ENCODE results near the gene TARS1. TPM values are rescaled to one million over a fixed set of nuclear protein-coding genes. Genes with fewer than 3 reads are reported as not detected.
A peak's percentile ranks its signal among the peaks of the same experiment; 100 is the strongest.

TARS1 gene
- total RNA-seq, 2 experiments from 2014 or later: 240 to 248 TPM

DNA sequence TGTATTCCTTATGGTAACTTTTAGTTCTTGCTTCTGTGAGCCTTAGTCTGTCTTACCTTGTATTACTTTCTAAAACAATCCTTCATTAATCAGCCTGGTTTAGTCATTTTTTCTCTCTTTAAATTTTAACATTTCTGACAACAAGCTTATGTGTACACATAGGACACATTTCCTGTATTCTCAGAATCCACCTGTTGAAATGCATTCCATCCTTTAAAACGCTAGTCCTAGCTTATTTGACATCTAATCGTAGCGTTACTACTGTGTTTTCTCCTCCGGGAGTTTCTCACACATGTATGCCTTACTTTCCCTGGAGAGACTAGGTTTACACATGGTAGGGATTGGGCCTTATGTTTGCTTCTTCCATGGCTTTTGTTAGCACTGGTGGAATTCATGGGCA lies 3.8 kb downstream of the TARS1 start:
- ChIA-PET POLR2A (no interaction called here), CTCF (no interaction called here)
- Mint-ChIP-seq H3K9me3 (no peaks in the 10 kb centered on the region), H3K4me3 (no peak overlapping the region), H3K27me3 (no peaks in the 10 kb centered on the region), H3K27ac (no peak overlapping the region), H3K36me3 (peaks cover 49% of the 10 kb centered on the region), H3K4me1 (ENCODE audit: low read depth) (peaks cover 39% of the 10 kb centered on the region)
- no peak for DNase-seq
- intact Hi-C loops (cut with micrococcal nuclease): loop anchor here (5.0 kb wide), 4 partner anchors 78 to 1393 kb away; partner anchors contain the start of gene TTC23L

- Mint-ChIP-seq H3K9me3 (no peaks in the 10 kb centered on the region), H3K36me3 (peaks cover 49% of the 10 kb centered on the region), H3K27ac (no peak overlapping the region), H3K27me3 (no peaks in the 10 kb centered on the region), H3K4me1 (ENCODE audit: low read depth) (peaks cover 39% of the 10 kb centered on the region), H3K4me3 (no peak overlapping the region)
- POLR2A ChIA-PET: interaction anchor here (0.9 kb wide), 1 partner anchor 13 kb away, joined by 3 read pairs; no protein-coding TSS in a partner anchor
- intact Hi-C loops (cut with micrococcal nuclease): no loop called here
- CTCF ChIA-PET: interaction anchor here (1.5 kb wide), 1 partner anchor 10 kb away, joined by 5 read pairs; no protein-coding TSS in a partner anchor
- no peak for DNase-seq
Measured at GRCh38 chr5:33445798-33446197, 5.0 kb downstream of the TARS1 start.

DNA sequence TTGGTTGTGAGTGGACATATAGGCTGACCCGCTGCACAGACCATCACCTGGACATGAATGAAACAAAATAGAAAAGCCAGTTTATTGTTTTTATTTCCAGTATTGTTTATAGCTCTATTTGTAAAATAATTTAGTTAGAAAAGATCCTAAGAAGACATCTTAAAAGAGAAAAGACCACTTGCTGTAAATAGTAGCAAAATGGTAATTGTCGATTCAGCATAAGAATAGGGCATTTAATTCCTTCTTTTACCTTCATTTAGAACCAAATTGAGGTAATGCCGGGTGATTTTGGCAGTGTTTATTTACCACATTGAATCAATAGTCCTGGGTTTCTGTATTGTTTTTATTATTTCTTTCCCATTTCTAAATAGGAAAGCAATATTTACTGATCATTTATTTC lies 7.4 kb downstream of the TARS1 start:
- H3K4me3 Mint-ChIP-seq: no peak overlapping the region

DNA sequence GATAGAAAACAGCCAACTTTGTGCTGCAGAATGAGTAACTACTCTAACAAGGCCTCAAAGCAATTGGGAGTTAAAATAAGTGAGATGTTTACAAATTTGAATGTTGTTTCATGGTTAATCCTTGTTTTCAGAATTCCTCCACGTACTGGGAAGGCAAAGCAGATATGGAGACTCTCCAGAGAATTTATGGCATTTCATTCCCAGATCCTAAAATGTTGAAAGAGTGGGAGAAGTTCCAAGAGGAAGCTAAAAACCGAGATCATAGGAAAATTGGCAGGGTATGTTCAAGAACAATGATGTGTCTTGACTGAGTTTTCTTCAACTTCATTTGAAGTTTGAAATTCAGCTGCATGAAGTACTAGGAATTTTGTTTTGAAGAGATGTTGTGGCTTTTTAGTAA lies 16.4 kb downstream of the TARS1 start:
- H3K4me3 Mint-ChIP-seq: no peak overlapping the region
- no peaks in the 10 kb centered on the region for H3K9me3 Mint-ChIP-seq
- peaks cover 76% of the 10 kb centered on the region for H3K36me3 Mint-ChIP-seq
- intact Hi-C loops (cut with micrococcal nuclease): no loop called here
- peaks cover 7% of the 10 kb centered on the region for H3K4me1 Mint-ChIP-seq (ENCODE audit: low read depth)
- CTCF ChIA-PET: no interaction called here
- no peak overlapping the region for H3K27ac Mint-ChIP-seq
- POLR2A ChIA-PET: no interaction called here
- no peak for DNase-seq
- H3K27me3 Mint-ChIP-seq: no peaks in the 10 kb centered on the region

More for the DNA sequence above, 7.4 kb downstream of the TARS1 start:
- CTCF ChIA-PET: interaction anchor here (1.8 kb wide), 1 partner anchor 487 kb away, joined by 6 read pairs; the partner anchor contains the start of gene RXFP3
- H3K27me3 Mint-ChIP-seq: no peaks in the 10 kb centered on the region
- POLR2A ChIA-PET: interaction anchor here (1.9 kb wide), 1 partner anchor 8 kb away, joined by 4 read pairs; the partner anchor contains the start of gene TARS1
- no peak overlapping the region for H3K27ac Mint-ChIP-seq
- peaks cover 50% of the 10 kb centered on the region for H3K36me3 Mint-ChIP-seq
- H3K9me3 Mint-ChIP-seq: no peaks in the 10 kb centered on the region
- H3K4me1 Mint-ChIP-seq (ENCODE audit: low read depth): peaks cover 32% of the 10 kb centered on the region
- no peak for DNase-seq
- intact Hi-C loops (cut with micrococcal nuclease): no loop called here

DNA sequence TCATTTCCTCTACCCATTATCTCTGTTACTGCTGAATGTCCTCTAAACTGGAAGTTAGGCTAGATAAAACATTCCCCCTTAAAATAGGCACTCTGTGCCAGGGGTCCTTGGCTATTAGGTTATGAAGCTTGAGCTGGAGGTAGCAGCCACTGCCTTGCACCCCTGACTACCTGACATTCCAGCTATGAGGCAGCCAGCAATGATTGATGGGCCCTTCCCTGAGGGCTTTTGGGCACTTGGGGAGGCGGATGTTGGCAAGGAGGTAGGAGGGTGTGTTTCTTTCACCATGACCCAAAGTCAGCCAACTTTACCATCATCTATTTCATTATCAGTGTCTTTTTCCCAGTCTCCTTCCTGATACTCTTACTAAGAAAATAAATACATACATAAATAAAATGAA lies 17.1 kb downstream of the TARS1 start:
- DNase-seq: no peak
- Mint-ChIP-seq H3K27me3 (no peaks in the 10 kb centered on the region), H3K36me3 (peaks cover 77% of the 10 kb centered on the region), H3K4me1 (ENCODE audit: low read depth) (peaks cover 7% of the 10 kb centered on the region), H3K4me3 (no peak overlapping the region), H3K9me3 (no peaks in the 10 kb centered on the region), H3K27ac (no peak overlapping the region)
- POLR2A ChIA-PET: interaction anchor here (1.4 kb wide), 1 partner anchor 12 kb away, joined by 3 read pairs; no protein-coding TSS in a partner anchor
- CTCF ChIA-PET: no interaction called here
- intact Hi-C loops (cut with micrococcal nuclease): no loop called here

DNA sequence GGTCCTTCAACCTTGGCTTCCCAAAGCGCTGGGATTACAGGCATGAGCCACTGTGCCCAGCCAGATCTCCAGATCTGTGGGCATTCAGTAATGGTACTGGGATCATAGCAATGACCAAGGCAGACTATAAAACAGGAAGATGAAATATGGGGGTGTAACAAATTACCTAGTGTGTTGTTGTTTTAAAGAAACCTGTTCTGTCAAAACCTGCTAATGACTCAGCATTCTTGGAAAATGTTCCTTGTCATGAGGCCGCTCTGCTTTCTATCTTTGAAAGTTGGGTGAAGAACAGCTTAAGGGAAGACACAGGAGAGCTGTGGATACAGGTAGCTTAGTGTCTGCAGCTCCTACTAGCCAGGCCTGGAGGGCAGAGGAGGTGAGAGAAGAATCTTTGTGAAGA lies 19.4 kb downstream of the TARS1 start:
- peak overlapping the region; percentile 73 for H3K27ac Mint-ChIP-seq
- H3K4me1 Mint-ChIP-seq (ENCODE audit: low read depth): peaks cover 5% of the 10 kb centered on the region
- ChIA-PET POLR2A (no interaction called here), CTCF (interaction anchor here (1.4 kb wide), 1 partner anchor 25 kb away, joined by 5 read pairs; no protein-coding TSS in a partner anchor)
- H3K9me3 Mint-ChIP-seq: no peaks in the 10 kb centered on the region
- no peaks in the 10 kb centered on the region for H3K27me3 Mint-ChIP-seq
- intact Hi-C loops (cut with micrococcal nuclease): no loop called here
- peaks cover 77% of the 10 kb centered on the region for H3K36me3 Mint-ChIP-seq
- no peak for DNase-seq
- no peak overlapping the region for H3K4me3 Mint-ChIP-seq

GRCh38 chr5:33462456-33462855 lies 21.7 kb downstream of the TARS1 start:
- intact Hi-C loops (cut with micrococcal nuclease): no loop called here
- ChIA-PET POLR2A (no interaction called here), CTCF (no interaction called here)
- no peak overlapping the region for H3K4me3 Mint-ChIP-seq
- peaks cover 5% of the 10 kb centered on the region for H3K4me1 Mint-ChIP-seq (ENCODE audit: low read depth)
- H3K27ac Mint-ChIP-seq: no peak overlapping the region
- H3K27me3 Mint-ChIP-seq: no peaks in the 10 kb centered on the region
- H3K36me3 Mint-ChIP-seq: peaks cover 74% of the 10 kb centered on the region
- no peak for DNase-seq
- H3K9me3 Mint-ChIP-seq: no peaks in the 10 kb centered on the region

GRCh38 chr5:33465120-33465519 lies 24.4 kb downstream of the TARS1 start:
- Mint-ChIP-seq H3K27me3 (no peaks in the 10 kb centered on the region), H3K4me1 (ENCODE audit: low read depth) (peaks cover 3% of the 10 kb centered on the region), H3K9me3 (no peaks in the 10 kb centered on the region), H3K27ac (no peak overlapping the region), H3K4me3 (no peak overlapping the region), H3K36me3 (peaks cover 69% of the 10 kb centered on the region)
- intact Hi-C loops (cut with micrococcal nuclease): no loop called here
- ChIA-PET CTCF (no interaction called here), POLR2A (no interaction called here)
- DNase-seq: no peak

DNA sequence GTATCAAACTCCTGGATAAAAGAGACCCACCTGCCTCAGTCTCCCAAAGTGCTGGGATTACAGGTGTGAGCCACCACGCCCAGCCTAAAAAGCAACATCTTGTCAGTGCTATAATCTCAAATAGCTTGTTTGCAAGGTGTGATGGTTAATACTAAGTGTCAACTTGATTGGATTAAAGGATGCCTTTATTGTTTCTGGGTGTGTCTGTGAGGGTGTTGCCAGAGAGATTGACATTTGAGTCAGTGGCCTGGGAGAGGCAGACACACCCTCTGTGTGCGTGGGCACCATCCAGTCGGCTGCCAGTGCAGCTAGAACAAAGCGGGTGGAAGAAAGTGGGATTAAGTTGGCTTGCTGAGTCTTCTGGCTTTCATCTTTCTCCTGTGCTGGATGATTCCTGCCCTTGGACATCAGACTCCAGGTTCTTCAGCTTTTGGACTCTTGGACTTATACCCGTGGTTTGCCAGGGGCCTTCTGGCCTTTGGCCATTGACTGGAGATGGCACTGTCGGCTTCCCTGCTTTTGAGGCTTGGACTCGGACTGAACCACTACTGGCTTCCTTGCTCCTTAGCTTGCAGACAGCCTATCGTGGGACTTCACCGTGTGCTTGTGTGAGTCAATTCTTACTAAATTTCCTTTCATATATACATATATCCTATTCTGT lies 28.1 kb downstream of the TARS1 start:
- Mint-ChIP-seq H3K27ac (no peak overlapping the region), H3K4me1 (ENCODE audit: low read depth) (no peaks in the 10 kb centered on the region), H3K27me3 (no peaks in the 10 kb centered on the region), H3K9me3 (peaks cover 4% of the 10 kb centered on the region), H3K36me3 (peaks cover 64% of the 10 kb centered on the region), H3K4me3 (no peak overlapping the region)
- no peak for DNase-seq
- ChIA-PET POLR2A (no interaction called here), CTCF (interaction anchor here (1.0 to 1.2 kb wide), 2 partner anchors 34 to 466 kb away, joined by 4 to 5 read pairs; no protein-coding TSS in a partner anchor)
- intact Hi-C loops (cut with micrococcal nuclease): no loop called here

- no peaks in the 10 kb centered on the region for H3K27me3 Mint-ChIP-seq
- intact Hi-C loops (cut with micrococcal nuclease): no loop called here
- DNase-seq: no peak
- POLR2A ChIA-PET: no interaction called here
- no peaks in the 10 kb centered on the region for H3K4me1 Mint-ChIP-seq (ENCODE audit: low read depth)
- H3K27ac Mint-ChIP-seq: no peak overlapping the region
- no peak overlapping the region for H3K4me3 Mint-ChIP-seq
- CTCF ChIA-PET: no interaction called here
- peaks cover 70% of the 10 kb centered on the region for H3K36me3 Mint-ChIP-seq
- peaks cover 12% of the 10 kb centered on the region for H3K9me3 Mint-ChIP-seq
Measured at GRCh38 chr5:33470544-33470943, 29.8 kb downstream of the TARS1 start.

GRCh38 chr5:33472805-33473409 lies 32.1 kb downstream of the TARS1 start:
- no peaks in the 10 kb centered on the region for H3K27me3 Mint-ChIP-seq
- ChIA-PET CTCF (no interaction called here), POLR2A (no interaction called here)
- peaks cover 70% of the 10 kb centered on the region for H3K36me3 Mint-ChIP-seq
- DNase-seq: no peak
- H3K4me1 Mint-ChIP-seq (ENCODE audit: low read depth): no peaks in the 10 kb centered on the region
- H3K9me3 Mint-ChIP-seq: peaks cover 12% of the 10 kb centered on the region
- H3K4me3 Mint-ChIP-seq: no peak overlapping the region
- intact Hi-C loops (cut with micrococcal nuclease): no loop called here
- H3K27ac Mint-ChIP-seq: no peak overlapping the region

DNA sequence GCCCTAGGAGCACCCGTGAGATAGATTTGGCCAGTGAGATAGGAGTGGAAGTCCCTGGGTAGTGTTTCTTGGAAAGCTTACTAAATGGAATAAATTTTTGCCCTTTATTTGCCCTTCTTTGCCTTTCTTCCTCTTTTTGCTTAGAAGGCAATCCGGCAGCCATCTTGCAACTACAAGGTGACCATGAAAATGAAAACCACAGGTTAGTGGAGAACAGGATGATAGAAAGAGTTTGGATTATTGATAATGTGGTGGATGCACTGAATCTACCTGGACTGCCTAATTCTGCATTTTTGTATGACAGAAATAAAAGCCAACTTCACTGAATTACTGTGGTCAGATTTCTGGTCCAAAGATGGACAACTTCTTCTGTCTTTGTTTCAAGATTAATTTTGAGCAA lies 33.2 kb downstream of the TARS1 start:
- Mint-ChIP-seq H3K27me3 (no peaks in the 10 kb centered on the region), H3K9me3 (peaks cover 12% of the 10 kb centered on the region), H3K4me1 (ENCODE audit: low read depth) (no peaks in the 10 kb centered on the region), H3K27ac (no peak overlapping the region), H3K36me3 (peaks cover 64% of the 10 kb centered on the region), H3K4me3 (no peak overlapping the region)
- CTCF ChIA-PET: no interaction called here
- no peak for DNase-seq
- intact Hi-C loops (cut with micrococcal nuclease): no loop called here
- POLR2A ChIA-PET: no interaction called here
